AG10803 (cell line): ENCODE data around the gene E2F6.
A peak's percentile ranks its signal among the peaks of the same experiment; 100 is the strongest.

Experiments used
- DNase-seq: peaks from one replicate; pipeline ENCODE4 v3.0.0; 2010; ENCODE audit warnings: low read depth
- H3K4me3 ChIP-seq: 2 replicates; pipeline ENCODE4 v1.5.1; 2011; ENCODE audit warnings: mild to moderate bottlenecking, low read length, control low read depth
- TF ChIP-seq, protein P1 (sequence below): conservative IDR thresholded peaks from 2 replicates; pipeline ENCODE4 v1.5.1; 2011; ENCODE audit warnings: mild to moderate bottlenecking, low read length, control low read depth, inconsistent platforms

Gene E2F6

DNA sequence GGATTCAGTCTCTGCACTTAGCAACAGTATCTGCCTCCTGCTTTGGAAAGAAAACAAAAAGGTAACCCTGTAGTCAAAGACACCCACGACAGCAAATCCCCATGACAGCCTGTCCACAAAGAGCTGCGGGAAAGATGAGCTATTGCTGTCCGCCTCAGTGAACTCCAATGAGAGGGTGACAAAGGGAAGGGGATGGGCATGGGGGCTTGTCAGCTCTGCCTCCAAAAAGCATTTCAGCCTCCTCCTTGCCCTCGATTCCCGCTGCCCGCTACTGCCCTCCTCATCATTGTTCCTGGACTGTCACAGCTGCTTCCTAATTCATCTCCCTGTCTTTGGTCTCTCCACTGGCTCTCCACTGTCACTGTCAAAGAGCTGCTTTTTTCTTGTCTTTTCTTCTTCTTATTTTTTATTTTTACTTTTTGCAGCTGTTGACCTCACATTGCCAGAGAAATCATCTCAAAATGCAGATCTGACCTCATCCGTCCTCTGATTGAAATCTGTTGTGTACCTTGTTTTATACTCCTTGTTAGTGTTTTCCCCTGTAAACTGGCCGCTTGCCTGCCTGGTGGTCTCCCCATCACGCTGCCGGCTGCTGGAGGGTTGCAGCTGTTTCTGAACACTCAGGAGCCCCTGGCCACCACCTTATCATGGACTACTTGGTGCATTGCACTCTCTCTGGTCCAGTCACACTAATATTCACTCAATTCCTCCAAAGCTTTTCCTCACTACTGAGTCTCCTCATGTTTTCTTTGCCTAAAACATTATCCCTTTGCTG is 7.9 kb upstream of the E2F6 start:
- no peak overlapping the region for H3K4me3 ChIP-seq
- no peak for DNase-seq
- TF ChIP-seq, protein P1, sequence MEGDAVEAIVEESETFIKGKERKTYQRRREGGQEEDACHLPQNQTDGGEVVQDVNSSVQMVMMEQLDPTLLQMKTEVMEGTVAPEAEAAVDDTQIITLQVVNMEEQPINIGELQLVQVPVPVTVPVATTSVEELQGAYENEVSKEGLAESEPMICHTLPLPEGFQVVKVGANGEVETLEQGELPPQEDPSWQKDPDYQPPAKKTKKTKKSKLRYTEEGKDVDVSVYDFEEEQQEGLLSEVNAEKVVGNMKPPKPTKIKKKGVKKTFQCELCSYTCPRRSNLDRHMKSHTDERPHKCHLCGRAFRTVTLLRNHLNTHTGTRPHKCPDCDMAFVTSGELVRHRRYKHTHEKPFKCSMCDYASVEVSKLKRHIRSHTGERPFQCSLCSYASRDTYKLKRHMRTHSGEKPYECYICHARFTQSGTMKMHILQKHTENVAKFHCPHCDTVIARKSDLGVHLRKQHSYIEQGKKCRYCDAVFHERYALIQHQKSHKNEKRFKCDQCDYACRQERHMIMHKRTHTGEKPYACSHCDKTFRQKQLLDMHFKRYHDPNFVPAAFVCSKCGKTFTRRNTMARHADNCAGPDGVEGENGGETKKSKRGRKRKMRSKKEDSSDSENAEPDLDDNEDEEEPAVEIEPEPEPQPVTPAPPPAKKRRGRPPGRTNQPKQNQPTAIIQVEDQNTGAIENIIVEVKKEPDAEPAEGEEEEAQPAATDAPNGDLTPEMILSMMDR = no peak

DNA sequence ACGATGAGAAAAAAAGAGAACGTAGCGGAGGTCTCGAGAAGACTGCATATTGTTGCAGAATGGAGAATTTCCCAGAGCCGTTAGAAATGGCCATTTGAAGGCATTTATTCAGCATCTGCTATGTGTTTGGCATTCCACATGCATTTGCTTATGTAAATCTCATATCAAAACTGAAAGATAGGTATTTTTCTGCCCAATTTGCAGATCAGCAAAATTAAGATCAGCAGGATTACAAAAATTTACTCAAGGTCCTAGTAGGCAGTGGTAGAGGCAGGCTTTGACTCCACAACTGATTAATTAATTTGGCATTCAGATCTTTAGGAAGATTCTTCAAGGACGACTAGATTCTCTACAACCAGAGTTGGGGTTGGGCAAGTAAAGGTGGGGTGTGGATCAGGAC is 1.8 kb upstream of the E2F6 start:
- H3K4me3 ChIP-seq = no peak overlapping the region
- TF ChIP-seq, protein P1 = no peak
- DNase-seq = no peak

DNA sequence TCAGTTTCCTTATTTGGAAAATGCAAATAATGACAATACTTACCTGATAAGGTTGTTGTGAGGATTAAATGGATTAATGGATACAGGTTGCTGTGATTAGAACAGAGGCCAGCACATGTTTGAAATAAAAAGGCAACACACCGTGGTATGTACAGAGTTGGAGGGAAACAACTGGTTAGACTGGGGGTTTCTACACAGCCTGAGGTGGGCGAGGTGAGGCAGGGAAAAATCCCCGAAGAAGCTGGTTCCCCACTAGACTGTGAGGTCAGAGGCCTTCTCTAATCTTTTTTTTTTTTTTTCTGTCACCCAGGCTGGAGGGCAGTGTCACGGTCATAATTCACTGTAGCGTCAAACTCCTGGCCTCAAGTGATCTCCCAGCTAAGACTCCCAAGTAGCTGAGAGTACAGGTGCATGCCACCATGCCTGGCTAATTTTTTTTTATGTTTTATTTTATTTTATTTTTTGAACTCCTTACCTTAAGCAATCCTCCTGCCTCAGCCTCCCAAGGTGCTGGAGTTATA is 1.2 kb upstream of the E2F6 start:
- TF ChIP-seq, protein P1 = no peak
- H3K4me3 ChIP-seq = no peak overlapping the region
- DNase-seq = no peak

DNA sequence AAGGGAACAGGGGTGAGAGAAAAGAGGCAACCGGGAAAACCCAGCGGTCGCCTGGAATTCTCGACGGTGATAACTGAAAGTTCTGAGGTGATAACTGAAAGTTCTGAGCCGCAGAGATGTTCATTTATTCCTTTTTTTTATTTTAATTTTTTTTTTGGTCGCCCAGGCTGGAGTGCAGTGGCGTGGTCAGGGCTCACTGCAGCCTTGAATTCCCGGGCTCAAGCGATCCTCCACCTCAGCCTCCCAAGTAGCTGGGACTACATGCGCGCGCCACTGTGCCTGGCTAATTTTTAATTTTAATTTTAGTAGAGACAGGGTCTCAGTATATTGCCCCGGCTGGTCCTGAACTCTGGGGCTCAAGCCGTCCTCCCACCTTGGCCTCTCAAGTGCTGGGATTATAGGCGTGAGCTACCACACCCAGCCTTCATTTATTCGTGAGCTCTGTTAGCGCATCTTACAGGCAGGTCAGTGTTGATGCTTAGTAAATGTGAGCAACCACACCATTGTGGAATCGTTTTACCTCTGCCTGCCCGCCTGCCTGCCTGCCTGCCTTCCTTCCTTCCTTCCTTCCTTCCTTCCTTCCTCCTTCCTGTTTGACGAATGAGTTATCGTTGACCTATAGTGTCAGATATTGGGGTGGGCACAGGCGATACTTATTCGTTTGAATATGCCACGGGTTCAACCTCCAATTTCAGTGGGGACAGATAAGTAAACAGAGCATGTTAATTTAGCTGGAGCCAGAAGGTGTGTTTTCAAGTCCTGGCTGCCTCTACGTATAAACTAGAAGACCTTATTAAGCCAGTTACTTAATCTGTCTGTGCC is 557 bp upstream of the E2F6 start:
- no peak for DNase-seq
- peak overlapping the region; percentile 65 for H3K4me3 ChIP-seq
- TF ChIP-seq, protein P1 = no peak

DNA sequence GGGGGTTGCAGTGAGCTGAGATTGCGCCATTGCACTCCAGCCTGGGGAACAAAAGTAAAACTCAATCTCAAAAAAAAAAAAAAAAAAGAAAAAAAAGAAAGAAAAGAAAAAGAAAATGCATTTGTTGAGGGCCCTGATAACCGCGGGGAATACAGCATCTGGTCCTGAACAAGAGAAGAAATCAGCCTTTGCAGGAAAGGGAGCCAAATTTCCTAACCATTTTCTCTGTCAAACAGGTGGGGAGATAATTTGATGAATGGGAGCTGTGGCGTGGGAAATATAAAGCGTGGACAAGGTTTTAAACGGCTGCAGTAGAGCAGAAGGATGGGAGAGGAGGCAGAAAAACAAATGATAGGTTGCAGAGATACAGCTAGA is 864 bp downstream of the E2F6 start:
- TF ChIP-seq, protein P1 = no peak
- H3K4me3 ChIP-seq = peak overlapping the region; percentile 75
- DNase-seq = no peak

DNA sequence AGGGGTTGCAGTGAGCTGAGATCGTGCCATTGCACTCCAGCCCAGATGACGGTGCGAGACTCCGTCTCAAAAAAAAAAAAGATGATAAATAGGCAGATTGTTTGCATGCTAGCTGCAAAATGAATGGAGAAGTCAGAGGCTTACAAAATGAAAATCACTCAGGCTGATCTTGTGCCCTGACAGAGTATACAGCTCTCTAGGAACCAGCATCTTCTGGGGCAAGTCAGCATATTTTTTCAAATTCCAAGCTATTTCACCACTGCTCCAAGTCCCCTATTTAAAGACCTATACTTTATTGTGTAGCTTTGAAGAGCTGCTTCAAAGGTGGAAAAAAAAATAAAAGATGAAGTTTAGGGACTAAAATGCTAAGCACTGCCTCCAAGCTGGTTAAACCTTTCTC is 6.1 kb downstream of the E2F6 start:
- H3K4me3 ChIP-seq = no peak overlapping the region
- DNase-seq = no peak
- TF ChIP-seq, protein P1 = no peak
